Activated T-helper 2 cell treated with anti-CD3 and anti-CD28 coated beads, Interferon-gamma antibody, Interleukin-2, Interleukin-4, amounts not matched to agents 10 μg/mL and 5 μg/mL and 100 μg/mL, durations not matched to agents 14 hours and 24 hours and 36 hours (primary cell): Measurements from ENCODE around the gene WAC. TPM values are rescaled to one million over a fixed set of nuclear protein-coding genes. Genes with fewer than 3 reads are reported as not detected.
A peak's percentile ranks its signal among the peaks of the same experiment; 100 is the strongest.

Experiments
- DNase-seq: peaks from one replicate; pipeline ENCODE4 v3.0.0; 2021; ENCODE audit warnings: low spot score
- H3K27ac Mint-ChIP-seq: one replicate; pipeline ENCODE4 v1.8.0; 2021; ENCODE audit warnings: mixed read lengths
- H3K27me3 Mint-ChIP-seq: one replicate; pipeline ENCODE4 v1.8.0; 2021; ENCODE audit warnings: low read depth, mixed read lengths
- H3K36me3 Mint-ChIP-seq: one replicate; pipeline ENCODE4 v1.8.0; 2021; ENCODE audit warnings: low read depth, mixed read lengths
- H3K4me1 Mint-ChIP-seq: one replicate; pipeline ENCODE4 v1.8.0; 2021; ENCODE audit warnings: low read depth, mixed read lengths
- H3K4me3 Mint-ChIP-seq: one replicate; pipeline ENCODE4 v1.8.0; 2021; ENCODE audit warnings: low read depth, mild to moderate bottlenecking, moderate library complexity, mixed read lengths
- H3K9me3 Mint-ChIP-seq: one replicate; pipeline ENCODE4 v1.8.0; 2021; ENCODE audit warnings: mixed read lengths
- intact Hi-C: fragments of 100-400 bp; cut with micrococcal nuclease; formaldehyde crosslinking; loops from one replicate; pipeline ENCODE4 v1.15.1; 2023
- total RNA-seq: library from RNA; stranded (reverse); gene quantifications from 2 replicates; pipeline ENCODE4 v1.2.3, GENCODE V29; 2022

WAC gene
- total RNA-seq, 1 donor from 2014 or later: 126 TPM

- Mint-ChIP-seq H3K4me3 (no peak overlapping the region), H3K4me1 (peaks cover 54% of the 10 kb centered on the region), H3K27ac (no peak overlapping the region), H3K36me3 (peaks cover 69% of the 10 kb centered on the region), H3K27me3 (no peaks in the 10 kb centered on the region), H3K9me3 (no peaks in the 10 kb centered on the region)
- no peak for DNase-seq
- intact Hi-C loops: loop anchor here (5.0 kb wide), 1 partner anchor 49 kb away; the partner anchor contains the start of gene WAC
These were observed 47.9 kb downstream of the WAC start for GRCh38 chr10:28580825-28581224.

- Mint-ChIP-seq H3K27ac (peak overlapping the region; percentile 81), H3K36me3 (peaks cover 74% of the 10 kb centered on the region), H3K4me1 (peaks cover 55% of the 10 kb centered on the region), H3K4me3 (no peak overlapping the region), H3K27me3 (no peaks in the 10 kb centered on the region), H3K9me3 (no peaks in the 10 kb centered on the region)
- intact Hi-C loops: loop anchor here (2.0 to 5.0 kb wide), 2 partner anchors 17 to 50 kb away; partner anchors contain the start of gene WAC
- no peak for DNase-seq
These were observed 49.0 kb downstream of the WAC start for GRCh38 chr10:28581916-28582315.

- peaks cover 41% of the 10 kb centered on the region for H3K4me1 Mint-ChIP-seq
- no peaks in the 10 kb centered on the region for H3K9me3 Mint-ChIP-seq
- intact Hi-C loops: no loop called here
- peaks cover 73% of the 10 kb centered on the region for H3K36me3 Mint-ChIP-seq
- no peaks in the 10 kb centered on the region for H3K27me3 Mint-ChIP-seq
- DNase-seq: no peak
- H3K4me3 Mint-ChIP-seq: no peak overlapping the region
- peak overlapping the region; percentile 6 for H3K27ac Mint-ChIP-seq
These were observed 52.2 kb downstream of the WAC start for GRCh38 chr10:28585076-28585475.

- Mint-ChIP-seq H3K27me3 (no peaks in the 10 kb centered on the region), H3K4me3 (no peak overlapping the region), H3K4me1 (peaks cover 36% of the 10 kb centered on the region), H3K9me3 (no peaks in the 10 kb centered on the region), H3K36me3 (peaks cover 76% of the 10 kb centered on the region), H3K27ac (no peak overlapping the region)
- no peak for DNase-seq
- intact Hi-C loops: no loop called here
These were observed 53.3 kb downstream of the WAC start for GRCh38 chr10:28586176-28586575.

GRCh38 chr10:28587270-28587969 lies 54.5 kb downstream of the WAC start:
- Mint-ChIP-seq H3K4me1 (peaks cover 28% of the 10 kb centered on the region), H3K27ac (no peak overlapping the region), H3K27me3 (no peaks in the 10 kb centered on the region), H3K36me3 (peaks cover 76% of the 10 kb centered on the region), H3K9me3 (no peaks in the 10 kb centered on the region), H3K4me3 (no peak overlapping the region)
- no peak for DNase-seq
- intact Hi-C loops: no loop called here

- H3K36me3 Mint-ChIP-seq: peaks cover 79% of the 10 kb centered on the region
These were observed 55.0 kb downstream of the WAC start for GRCh38 chr10:28587970-28588290.

GRCh38 chr10:28592953-28593352 lies 60.0 kb downstream of the WAC start:
- no peak for DNase-seq
- Mint-ChIP-seq H3K4me1 (peaks cover 40% of the 10 kb centered on the region), H3K36me3 (peaks cover 75% of the 10 kb centered on the region), H3K9me3 (peaks cover 3% of the 10 kb centered on the region), H3K27me3 (no peaks in the 10 kb centered on the region), H3K4me3 (no peak overlapping the region), H3K27ac (peak overlapping the region; percentile 70)
- intact Hi-C loops: no loop called here

More at GRCh38 chr10:28587970-28588290, 55.0 kb downstream of the WAC start:
- DNase-seq: no peak
- intact Hi-C loops: no loop called here
- H3K4me1 Mint-ChIP-seq: peaks cover 27% of the 10 kb centered on the region
- no peak overlapping the region for H3K4me3 Mint-ChIP-seq
- H3K9me3 Mint-ChIP-seq: peaks cover under 1% of the 10 kb centered on the region
- H3K27ac Mint-ChIP-seq: no peak overlapping the region
- no peaks in the 10 kb centered on the region for H3K27me3 Mint-ChIP-seq

- Mint-ChIP-seq H3K36me3 (peaks cover 75% of the 10 kb centered on the region), H3K4me3 (no peak overlapping the region), H3K27me3 (no peaks in the 10 kb centered on the region), H3K4me1 (peaks cover 44% of the 10 kb centered on the region), H3K9me3 (peaks cover 3% of the 10 kb centered on the region), H3K27ac (peak overlapping the region; percentile 22)
- DNase-seq: no peak
- intact Hi-C loops: no loop called here
These were observed 60.9 kb downstream of the WAC start for GRCh38 chr10:28593811-28594210.

GRCh38 chr10:28594406-28594805 lies 61.5 kb downstream of the WAC start:
- H3K4me1 Mint-ChIP-seq: peaks cover 44% of the 10 kb centered on the region
- intact Hi-C loops: no loop called here
- H3K4me3 Mint-ChIP-seq: no peak overlapping the region
- H3K27ac Mint-ChIP-seq: no peak overlapping the region
- H3K36me3 Mint-ChIP-seq: peaks cover 74% of the 10 kb centered on the region
- H3K27me3 Mint-ChIP-seq: no peaks in the 10 kb centered on the region
- peaks cover 3% of the 10 kb centered on the region for H3K9me3 Mint-ChIP-seq
- DNase-seq: no peak

- H3K4me1 Mint-ChIP-seq: peaks cover 46% of the 10 kb centered on the region
- intact Hi-C loops: no loop called here
These were observed 62.7 kb downstream of the WAC start for GRCh38 chr10:28595613-28596012.

GRCh38 chr10:28600056-28600455 lies 67.1 kb downstream of the WAC start:
- no peak overlapping the region for H3K4me3 Mint-ChIP-seq
- H3K27me3 Mint-ChIP-seq: no peaks in the 10 kb centered on the region
- no peaks in the 10 kb centered on the region for H3K9me3 Mint-ChIP-seq
- no peak overlapping the region for H3K27ac Mint-ChIP-seq
- H3K4me1 Mint-ChIP-seq: peaks cover 32% of the 10 kb centered on the region
- peaks cover 64% of the 10 kb centered on the region for H3K36me3 Mint-ChIP-seq
- intact Hi-C loops: no loop called here
- no peak for DNase-seq

More at GRCh38 chr10:28595613-28596012, 62.7 kb downstream of the WAC start:
- Mint-ChIP-seq H3K4me3 (no peak overlapping the region), H3K27ac (no peak overlapping the region), H3K27me3 (no peaks in the 10 kb centered on the region), H3K36me3 (peaks cover 72% of the 10 kb centered on the region), H3K9me3 (peaks cover 3% of the 10 kb centered on the region)
- DNase-seq: no peak

GRCh38 chr10:28601012-28601411 lies 68.1 kb downstream of the WAC start:
- no peak overlapping the region for H3K27ac Mint-ChIP-seq
- no peak for DNase-seq
- no peaks in the 10 kb centered on the region for H3K27me3 Mint-ChIP-seq
- intact Hi-C loops: no loop called here
- H3K4me3 Mint-ChIP-seq: no peak overlapping the region
- peaks cover 62% of the 10 kb centered on the region for H3K36me3 Mint-ChIP-seq
- no peaks in the 10 kb centered on the region for H3K9me3 Mint-ChIP-seq
- peaks cover 28% of the 10 kb centered on the region for H3K4me1 Mint-ChIP-seq

- intact Hi-C loops: no loop called here
- H3K27me3 Mint-ChIP-seq: no peaks in the 10 kb centered on the region
- H3K4me1 Mint-ChIP-seq: peaks cover 19% of the 10 kb centered on the region
- peaks cover 66% of the 10 kb centered on the region for H3K36me3 Mint-ChIP-seq
- H3K27ac Mint-ChIP-seq: no peak overlapping the region
- H3K9me3 Mint-ChIP-seq: no peaks in the 10 kb centered on the region
- no peak overlapping the region for H3K4me3 Mint-ChIP-seq
- DNase-seq: no peak
These were observed 71.9 kb downstream of the WAC start for GRCh38 chr10:28604567-28605536.
